ENCODE data around the gene ZAR1L. TPM values are rescaled to one million over a fixed set of nuclear protein-coding genes. Genes with fewer than 3 reads are reported as not detected.
"Not testable (repeated sequence)": the region's sequence is repeated elsewhere in the genome, so short reads cannot be mapped to it uniquely, and the experiment has no call there.

The ZAR1L gene
- not detected for polyA plus RNA-seq (2013, experiment 1 of 4)
- 0.41 TPM for polyA plus RNA-seq (2013, experiment 2 of 4)
- polyA plus RNA-seq (2013, experiment 3 of 4) = 0.43 TPM
- polyA plus RNA-seq (2013, experiment 4 of 4) = 0.57 TPM

- peak within 1 kb of the TSS; percentile 84 for H3K4me3 ChIP-seq (ENCODE audit: insufficient read depth, low read depth, low read length)
- WGBS, 2 experiments = 1 to 2% methylated on average over 60 of the region's 60 CpGs
These were observed at the start of gene ZAR1L, which contains the start of gene BRCA2 for GRCh38 chr13:32315238-32316027. Gene ZAR1L (minus strand): TSS chr13:32315363. CDS start chr13:32311925, 3,438 bp downstream. Gene BRCA2 (plus strand): TSS chr13:32315508. CDS start chr13:32316461, 953 bp downstream.

GRCh38 chr13:32362574-32362973 is 47.4 kb upstream of the ZAR1L start:
- WGBS, 2 experiments = 94 to 100% methylated on average over 2 of the region's 2 CpGs
- Histone ChIP-seq H3K27me3 (ENCODE audit: control insufficient read depth, insufficient read depth, low read length, poor library complexity, severe bottlenecking) (no peaks in the 10 kb centered on the region), H3K4me3 (ENCODE audit: insufficient read depth, low read depth, low read length) (no peak overlapping the region), H3K27ac (ENCODE audit: insufficient read depth, low read depth, low read length, poor library complexity, severe bottlenecking) (no peak overlapping the region), H3K36me3 (ENCODE audit: control insufficient read depth, insufficient read depth, low read length) (peaks cover 4% of the 10 kb centered on the region), H3K9me3 (ENCODE audit: control insufficient read depth, low read length) (no peaks in the 10 kb centered on the region), H3K4me1 (ENCODE audit: control insufficient read depth, insufficient read depth, low read length) (no peaks in the 10 kb centered on the region)

More at GRCh38 chr13:32315238-32316027, at the start of gene ZAR1L, which contains the start of gene BRCA2:
- no peaks in the 10 kb centered on the region for H3K4me1 ChIP-seq (ENCODE audit: control insufficient read depth, insufficient read depth, low read length)
- H3K36me3 ChIP-seq (ENCODE audit: control insufficient read depth, insufficient read depth, low read length) = peaks cover 7% of the 10 kb centered on the region
- H3K27ac ChIP-seq (ENCODE audit: insufficient read depth, low read depth, low read length, poor library complexity, severe bottlenecking) = peak within 1 kb of the TSS; percentile 98
- H3K9me3 ChIP-seq (ENCODE audit: control insufficient read depth, low read length) = no peaks in the 10 kb centered on the region
- H3K27me3 ChIP-seq (ENCODE audit: control insufficient read depth, insufficient read depth, low read length, poor library complexity, severe bottlenecking) = no peaks in the 10 kb centered on the region

- H3K9me3 ChIP-seq (ENCODE audit: control insufficient read depth, low read length); H3K4me3 ChIP-seq (ENCODE audit: insufficient read depth, low read depth, low read length); H3K36me3 ChIP-seq (ENCODE audit: control insufficient read depth, insufficient read depth, low read length); H3K4me1 ChIP-seq (ENCODE audit: control insufficient read depth, insufficient read depth, low read length); H3K27ac ChIP-seq (ENCODE audit: insufficient read depth, low read depth, low read length, poor library complexity, severe bottlenecking); H3K27me3 ChIP-seq (ENCODE audit: control insufficient read depth, insufficient read depth, low read length, poor library complexity, severe bottlenecking): not testable (repeated sequence)
- WGBS, 2 experiments = 92 to 95% methylated on average over 8 of the region's 8 CpGs
These were observed 40.8 kb upstream of the ZAR1L start for GRCh38 chr13:32355935-32356334.

GRCh38 chr13:32354040-32354439 is 38.9 kb upstream of the ZAR1L start:
- no peak overlapping the region for H3K27ac ChIP-seq (ENCODE audit: insufficient read depth, low read depth, low read length, poor library complexity, severe bottlenecking)
- peaks cover 10% of the 10 kb centered on the region for H3K36me3 ChIP-seq (ENCODE audit: control insufficient read depth, insufficient read depth, low read length)
- no peak overlapping the region for H3K4me3 ChIP-seq (ENCODE audit: insufficient read depth, low read depth, low read length)
- H3K9me3 ChIP-seq (ENCODE audit: control insufficient read depth, low read length) = no peaks in the 10 kb centered on the region
- no peaks in the 10 kb centered on the region for H3K4me1 ChIP-seq (ENCODE audit: control insufficient read depth, insufficient read depth, low read length)
- WGBS, 2 experiments = 92 to 93% methylated on average over 1 of the region's 1 CpG
- H3K27me3 ChIP-seq (ENCODE audit: control insufficient read depth, insufficient read depth, low read length, poor library complexity, severe bottlenecking) = no peaks in the 10 kb centered on the region

GRCh38 chr13:32350839-32351441 is 35.8 kb upstream of the ZAR1L start:
- peaks cover 13% of the 10 kb centered on the region for H3K36me3 ChIP-seq (ENCODE audit: control insufficient read depth, insufficient read depth, low read length)
- not testable (repeated sequence) for H3K27me3 ChIP-seq (ENCODE audit: control insufficient read depth, insufficient read depth, low read length, poor library complexity, severe bottlenecking); H3K4me1 ChIP-seq (ENCODE audit: control insufficient read depth, insufficient read depth, low read length); H3K9me3 ChIP-seq (ENCODE audit: control insufficient read depth, low read length); H3K27ac ChIP-seq (ENCODE audit: insufficient read depth, low read depth, low read length, poor library complexity, severe bottlenecking); H3K4me3 ChIP-seq (ENCODE audit: insufficient read depth, low read depth, low read length)
- 94% methylated on average over 15 of the region's 15 CpGs for WGBS, 2 experiments

GRCh38 chr13:32347651-32348050 is 32.5 kb upstream of the ZAR1L start:
- Histone ChIP-seq H3K4me3 (ENCODE audit: insufficient read depth, low read depth, low read length) (no peak overlapping the region), H3K36me3 (ENCODE audit: control insufficient read depth, insufficient read depth, low read length) (peaks cover 13% of the 10 kb centered on the region), H3K4me1 (ENCODE audit: control insufficient read depth, insufficient read depth, low read length) (no peaks in the 10 kb centered on the region), H3K9me3 (ENCODE audit: control insufficient read depth, low read length) (no peaks in the 10 kb centered on the region), H3K27me3 (ENCODE audit: control insufficient read depth, insufficient read depth, low read length, poor library complexity, severe bottlenecking) (no peaks in the 10 kb centered on the region), H3K27ac (ENCODE audit: insufficient read depth, low read depth, low read length, poor library complexity, severe bottlenecking) (no peak overlapping the region)
- WGBS, 2 experiments = no CpG with 5 or more reads among the region's 1 CpG

GRCh38 chr13:32340914-32341313 is 25.8 kb upstream of the ZAR1L start:
- 94 to 100% methylated on average over 3 of the region's 3 CpGs for WGBS, 2 experiments
- H3K36me3 ChIP-seq (ENCODE audit: control insufficient read depth, insufficient read depth, low read length) = peaks cover 20% of the 10 kb centered on the region
- no peaks in the 10 kb centered on the region for H3K27me3 ChIP-seq (ENCODE audit: control insufficient read depth, insufficient read depth, low read length, poor library complexity, severe bottlenecking)

GRCh38 chr13:32334671-32335070 is 19.5 kb upstream of the ZAR1L start:
- H3K4me1 ChIP-seq (ENCODE audit: control insufficient read depth, insufficient read depth, low read length) = no peaks in the 10 kb centered on the region
- WGBS, 2 experiments = 98 to 100% methylated on average over 2 of the region's 2 CpGs
- H3K27ac ChIP-seq (ENCODE audit: insufficient read depth, low read depth, low read length, poor library complexity, severe bottlenecking) = no peak overlapping the region
- H3K36me3 ChIP-seq (ENCODE audit: control insufficient read depth, insufficient read depth, low read length) = peaks cover 55% of the 10 kb centered on the region
- no peak overlapping the region for H3K4me3 ChIP-seq (ENCODE audit: insufficient read depth, low read depth, low read length)
- H3K27me3 ChIP-seq (ENCODE audit: control insufficient read depth, insufficient read depth, low read length, poor library complexity, severe bottlenecking) = no peaks in the 10 kb centered on the region
- no peaks in the 10 kb centered on the region for H3K9me3 ChIP-seq (ENCODE audit: control insufficient read depth, low read length)

More at GRCh38 chr13:32340914-32341313, 25.8 kb upstream of the ZAR1L start:
- H3K4me3 ChIP-seq (ENCODE audit: insufficient read depth, low read depth, low read length) = no peak overlapping the region
- H3K9me3 ChIP-seq (ENCODE audit: control insufficient read depth, low read length) = no peaks in the 10 kb centered on the region
- H3K27ac ChIP-seq (ENCODE audit: insufficient read depth, low read depth, low read length, poor library complexity, severe bottlenecking) = no peak overlapping the region
- H3K4me1 ChIP-seq (ENCODE audit: control insufficient read depth, insufficient read depth, low read length) = no peaks in the 10 kb centered on the region

- Histone ChIP-seq H3K27ac (ENCODE audit: insufficient read depth, low read depth, low read length, poor library complexity, severe bottlenecking) (no peak overlapping the region), H3K4me3 (ENCODE audit: insufficient read depth, low read depth, low read length) (no peak overlapping the region), H3K27me3 (ENCODE audit: control insufficient read depth, insufficient read depth, low read length, poor library complexity, severe bottlenecking) (no peaks in the 10 kb centered on the region), H3K9me3 (ENCODE audit: control insufficient read depth, low read length) (no peaks in the 10 kb centered on the region), H3K4me1 (ENCODE audit: control insufficient read depth, insufficient read depth, low read length) (no peaks in the 10 kb centered on the region), H3K36me3 (ENCODE audit: control insufficient read depth, insufficient read depth, low read length) (peaks cover 38% of the 10 kb centered on the region)
- WGBS, 2 experiments = 95 to 96% methylated on average over 2 of the region's 2 CpGs
These were observed 15.3 kb upstream of the ZAR1L start for GRCh38 chr13:32330441-32330840.

GRCh38 chr13:32323912-32324311 is 8.7 kb upstream of the ZAR1L start:
- Histone ChIP-seq H3K4me3 (ENCODE audit: insufficient read depth, low read depth, low read length) (no peak overlapping the region), H3K4me1 (ENCODE audit: control insufficient read depth, insufficient read depth, low read length) (no peaks in the 10 kb centered on the region), H3K27me3 (ENCODE audit: control insufficient read depth, insufficient read depth, low read length, poor library complexity, severe bottlenecking) (no peaks in the 10 kb centered on the region), H3K36me3 (ENCODE audit: control insufficient read depth, insufficient read depth, low read length) (peaks cover 31% of the 10 kb centered on the region), H3K9me3 (ENCODE audit: control insufficient read depth, low read length) (no peaks in the 10 kb centered on the region), H3K27ac (ENCODE audit: insufficient read depth, low read depth, low read length, poor library complexity, severe bottlenecking) (no peak overlapping the region)
